Renal cortical epithelial cell (primary cell): ENCODE data around the gene SMIM14. TPM values are rescaled to one million over a fixed set of nuclear protein-coding genes. Genes with fewer than 3 reads are reported as not detected.
"Not testable (repeated sequence)": the region's sequence is repeated elsewhere in the genome, so short reads cannot be mapped to it uniquely, and the experiment has no call there.

Experiments used
- DNase-seq: peaks from one replicate; pipeline ENCODE4 v3.0.0-alpha.2; 2011; ENCODE audit warnings: low read depth
- total RNA-seq: library from RNA; depleted of rRNA; stranded (reverse); fragments of >200 nt; gene quantifications from 2 replicates; pipeline ENCODE4 v1.2.3, GENCODE V29; 2014

The SMIM14 gene
- total RNA-seq, 1 donor from 2014 or later: 89.7 TPM

- DNase-seq: no peak
Observed at GRCh38 chr4:39597695-39598381, 40.8 kb downstream of the SMIM14 start.

- no peak for DNase-seq
Observed at GRCh38 chr4:39596971-39597370, 41.7 kb downstream of the SMIM14 start.

GRCh38 chr4:39591290-39591689 lies 47.4 kb downstream of the SMIM14 start:
- peak; percentile 29 for DNase-seq

GRCh38 chr4:39587881-39588280 lies 50.8 kb downstream of the SMIM14 start:
- peak; percentile 46 for DNase-seq

DNA sequence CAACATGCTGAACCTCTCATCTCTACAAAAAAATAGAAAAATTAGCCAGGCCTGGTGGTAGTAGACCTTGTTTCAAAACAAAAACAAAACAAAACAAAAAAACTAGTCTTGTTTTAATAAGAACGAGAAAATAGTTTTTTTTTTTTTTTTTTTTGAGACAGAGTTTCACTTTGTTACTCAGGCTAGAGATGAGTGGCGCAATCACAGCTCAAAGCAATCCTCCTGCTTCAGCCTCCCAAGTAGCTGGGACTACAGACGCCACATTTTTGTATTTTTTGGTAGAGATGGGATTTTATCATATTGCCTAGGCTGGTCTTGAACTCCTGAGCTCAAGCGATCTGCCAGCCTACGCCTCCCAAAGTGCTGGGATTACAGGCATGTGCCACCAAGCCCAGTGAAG lies 63.7 kb downstream of the SMIM14 start:
- no peak for DNase-seq

- DNase-seq: no peak
Observed at GRCh38 chr4:39571504-39571903, 67.2 kb downstream of the SMIM14 start.

DNA sequence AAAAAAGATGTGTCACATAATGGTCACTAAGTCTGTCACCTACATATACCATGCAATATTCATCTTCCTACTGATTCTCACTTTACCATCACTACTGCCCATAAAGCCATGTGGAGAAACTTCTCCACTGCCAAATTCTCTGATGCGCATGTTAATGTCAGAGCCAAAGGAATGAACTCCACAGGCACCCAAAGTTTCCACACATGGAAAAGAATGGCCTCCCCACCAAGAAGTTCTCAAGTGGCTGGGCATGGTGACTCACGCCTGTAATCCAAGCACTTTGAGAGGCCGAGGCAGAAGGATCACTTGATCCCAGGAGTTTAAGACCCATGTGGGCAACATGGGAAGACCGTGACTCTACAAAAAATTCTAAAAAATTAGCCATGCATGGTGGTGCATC lies 67.6 kb downstream of the SMIM14 start:
- DNase-seq: no peak

DNA sequence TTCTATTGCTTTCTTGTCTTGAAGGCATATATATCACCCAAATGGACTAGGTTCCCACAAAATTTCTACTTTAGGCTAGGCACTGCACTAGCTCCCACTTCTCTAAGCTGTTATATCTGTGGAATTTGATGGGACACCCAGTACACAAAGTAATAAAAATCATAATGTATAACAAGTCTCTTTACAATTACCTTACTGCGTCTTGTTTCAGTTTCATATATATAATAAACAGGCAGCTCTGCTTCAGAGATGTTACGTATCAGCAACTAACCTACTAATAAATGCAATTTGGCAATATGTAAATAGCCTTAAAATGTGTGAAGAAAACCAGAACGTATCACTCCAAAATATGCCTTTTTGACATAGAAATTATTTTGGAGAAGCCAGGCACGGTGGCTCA lies 69.5 kb downstream of the SMIM14 start:
- no peak for DNase-seq

DNA sequence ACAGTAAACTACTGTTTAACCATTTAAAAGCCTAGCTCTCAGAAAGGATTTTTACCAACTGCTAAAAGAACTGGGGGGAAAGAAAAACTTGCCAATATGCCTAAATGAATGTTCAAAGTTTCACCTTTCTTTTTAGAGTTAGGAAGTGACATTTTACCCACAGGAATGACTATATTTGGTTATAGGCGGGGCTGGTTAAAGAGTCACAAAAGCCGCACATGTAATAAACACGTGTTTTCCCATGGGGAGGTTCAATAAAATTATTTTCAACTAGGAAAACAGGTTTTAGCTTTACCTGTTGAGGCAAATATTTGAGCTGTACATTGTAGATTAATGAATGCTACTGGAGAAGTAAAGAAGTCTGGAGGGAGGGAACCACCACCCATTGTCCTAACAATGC lies 69.9 kb downstream of the SMIM14 start:
- DNase-seq: peak; percentile 31

DNA sequence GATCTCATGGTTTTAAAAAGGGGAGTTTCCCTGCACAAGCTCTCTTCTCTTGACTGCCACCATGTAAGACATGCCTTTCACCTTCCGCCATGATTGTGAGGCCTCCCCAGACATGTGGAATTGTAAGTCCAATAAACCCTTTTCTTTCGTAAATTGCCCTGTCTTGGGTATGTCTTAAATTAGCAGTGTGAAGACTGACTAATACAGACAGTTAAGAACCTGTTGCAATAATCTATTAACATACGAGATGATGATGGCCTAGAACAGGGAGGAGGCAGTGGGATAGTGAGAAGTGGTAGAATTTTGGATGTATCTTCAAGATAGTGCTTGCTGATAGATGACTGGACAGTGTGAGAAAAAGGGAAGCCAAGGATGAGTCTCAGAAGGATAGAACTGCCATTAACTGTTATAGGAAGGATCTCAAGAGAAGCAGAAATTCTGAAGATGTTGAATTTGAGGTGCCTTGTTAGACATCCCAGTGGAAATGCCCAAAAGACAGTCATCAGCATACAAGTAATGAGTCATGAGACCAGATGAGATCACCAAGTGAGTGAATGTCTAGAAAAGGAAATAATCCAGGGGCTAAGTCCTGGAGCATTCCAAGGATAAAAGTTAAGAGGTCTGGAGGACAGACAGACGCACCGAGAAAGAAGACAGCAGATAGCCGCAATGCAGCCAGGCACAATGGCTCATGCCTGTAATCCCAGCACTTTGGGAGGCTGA lies 72.6 kb downstream of the SMIM14 start:
- peak; percentile 81 for DNase-seq

DNA sequence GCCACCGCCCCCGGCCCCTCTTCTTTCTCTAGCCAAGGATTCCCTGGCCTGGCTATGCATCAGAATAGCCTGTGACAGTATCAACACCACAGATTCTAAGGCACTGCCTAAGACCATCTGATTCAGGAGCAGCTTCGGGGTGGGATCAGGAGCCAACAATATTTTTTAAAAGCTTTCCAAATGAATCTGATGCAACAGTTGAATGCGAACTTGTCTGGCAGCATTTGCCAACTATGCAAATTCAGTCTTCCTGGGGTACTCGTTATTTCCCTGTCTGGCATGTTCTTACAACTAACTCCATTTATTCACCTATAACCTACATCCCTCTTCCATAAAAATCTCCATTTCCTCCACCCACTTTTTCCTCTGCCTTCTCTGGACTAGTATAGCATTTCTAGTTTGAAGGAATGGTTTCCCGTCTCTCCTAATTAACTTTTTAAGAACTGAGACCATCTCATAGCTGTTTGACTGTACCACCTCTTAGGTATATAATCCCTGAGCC lies 75.3 kb downstream of the SMIM14 start:
- DNase-seq: no peak

DNA sequence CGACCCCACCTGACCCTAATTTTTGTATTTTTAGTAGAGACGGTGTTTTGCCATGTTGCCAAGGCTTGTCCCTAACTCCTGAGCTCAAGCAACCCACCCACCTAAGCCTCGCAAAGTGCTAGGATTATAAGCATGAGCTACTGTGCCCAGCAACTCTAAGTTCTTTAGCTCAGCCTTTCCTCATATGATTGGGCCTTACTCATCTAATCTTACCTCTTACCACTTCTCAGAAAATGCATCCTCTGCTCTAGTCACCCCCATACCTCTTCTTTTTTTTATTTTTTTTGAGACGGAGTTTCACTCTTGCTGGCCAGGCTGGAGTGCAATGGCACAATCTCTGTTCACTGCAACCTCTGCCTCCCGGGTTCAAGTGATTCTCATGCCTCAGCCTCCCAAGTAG lies 75.9 kb downstream of the SMIM14 start:
- no peak for DNase-seq

DNA sequence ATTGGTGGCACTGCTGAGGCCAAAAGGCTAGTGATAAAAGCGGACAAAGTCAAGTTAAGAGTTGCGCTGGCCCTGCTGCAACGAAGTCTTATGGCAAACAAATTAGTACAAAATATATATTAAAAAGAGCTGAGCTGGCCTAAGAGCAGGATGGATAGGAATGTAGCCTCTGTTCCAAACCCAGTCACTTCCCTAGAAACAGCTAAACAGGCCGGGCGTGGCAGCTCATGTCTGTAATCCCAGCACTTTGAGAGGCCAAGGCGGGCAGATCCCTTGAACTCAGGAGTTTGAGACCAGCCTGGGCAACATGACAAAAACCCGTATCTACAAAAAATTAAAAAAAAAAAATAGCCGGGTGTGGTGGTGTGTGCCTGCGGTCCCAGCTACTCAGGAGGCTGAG lies 79.0 kb downstream of the SMIM14 start:
- DNase-seq: no peak

DNA sequence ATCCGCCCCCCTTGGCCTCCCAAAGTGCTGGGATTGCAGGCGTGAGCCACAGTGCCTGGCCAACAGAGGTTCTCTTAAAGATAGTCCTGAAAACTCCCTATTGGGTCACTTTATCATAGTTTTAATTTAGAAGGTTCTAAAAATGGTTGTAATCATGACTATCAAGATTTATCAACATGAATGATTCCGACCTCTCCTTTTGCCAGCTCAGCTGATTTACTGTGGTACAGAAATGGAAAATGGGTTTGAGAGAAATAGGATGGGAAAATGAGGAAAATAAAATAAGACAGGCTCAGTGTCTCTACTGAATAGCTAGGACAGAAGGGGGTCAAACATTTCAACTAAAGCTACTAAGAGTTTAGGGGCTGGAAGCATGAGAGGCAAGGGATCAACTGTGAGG lies 83.2 kb downstream of the SMIM14 start:
- no peak for DNase-seq

DNA sequence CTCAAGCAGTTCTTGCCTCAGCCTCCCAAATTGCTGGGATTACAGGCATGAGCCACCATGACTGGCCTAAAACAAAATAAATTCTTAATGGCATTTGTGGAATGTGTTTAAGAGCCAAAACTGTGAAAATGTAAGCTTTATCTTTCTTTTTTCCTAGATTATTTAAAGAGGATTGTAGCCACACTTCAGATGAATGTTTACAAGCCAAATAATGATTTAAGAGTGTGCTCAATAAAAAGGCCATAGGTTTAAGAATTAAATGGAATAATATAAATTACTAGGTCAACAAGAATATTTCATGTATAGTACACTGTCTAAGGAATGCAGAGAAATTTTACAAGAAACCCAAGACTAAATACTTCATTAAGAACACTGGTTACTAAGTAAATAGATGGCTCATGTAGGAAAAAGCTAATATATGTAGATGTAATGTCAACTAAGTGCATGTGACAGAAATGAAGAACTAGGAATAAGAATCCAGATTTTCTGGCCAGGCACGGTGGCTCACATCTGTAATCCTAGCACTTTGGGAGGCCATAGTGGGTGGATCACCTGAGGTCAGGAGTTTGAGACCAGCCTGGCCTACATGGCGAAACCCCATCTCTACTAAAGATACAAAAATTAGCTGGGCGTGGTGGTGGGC lies 90.1 kb downstream of the SMIM14 start:
- peak; percentile 27 for DNase-seq

DNA sequence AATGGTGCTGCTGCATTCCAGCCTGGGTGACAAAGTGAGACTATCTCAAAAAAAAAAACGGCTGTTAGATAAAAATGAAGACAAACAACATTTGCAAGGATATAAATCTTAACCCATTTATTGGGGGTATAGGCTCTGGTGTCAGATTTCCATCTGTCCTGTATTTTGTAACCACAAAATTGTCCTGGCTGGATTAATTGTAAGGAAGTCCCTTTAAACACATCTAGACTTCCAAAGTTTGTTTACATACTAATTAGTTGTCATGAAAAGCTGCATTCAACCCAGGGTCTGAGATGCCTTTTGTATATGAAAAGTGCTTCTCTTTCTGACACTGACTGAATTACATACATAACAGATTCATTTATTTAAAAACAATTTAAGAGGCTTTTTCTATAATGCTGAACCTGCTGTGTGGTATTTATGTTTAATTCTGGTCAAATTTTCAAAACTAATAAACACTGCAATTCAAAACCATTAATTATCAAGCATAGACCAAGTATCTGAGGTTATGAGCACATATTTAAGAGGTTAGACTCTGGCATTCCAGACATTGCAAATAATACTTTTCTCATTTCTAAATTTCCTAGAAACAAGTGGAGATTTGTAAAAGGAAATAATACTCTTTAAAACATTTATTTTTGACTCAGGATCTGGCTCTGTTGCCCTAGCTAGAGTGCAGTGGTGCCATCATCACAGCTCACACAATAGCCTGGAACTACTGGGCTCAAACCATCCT lies 93.9 kb downstream of the SMIM14 start:
- DNase-seq: no peak

DNA sequence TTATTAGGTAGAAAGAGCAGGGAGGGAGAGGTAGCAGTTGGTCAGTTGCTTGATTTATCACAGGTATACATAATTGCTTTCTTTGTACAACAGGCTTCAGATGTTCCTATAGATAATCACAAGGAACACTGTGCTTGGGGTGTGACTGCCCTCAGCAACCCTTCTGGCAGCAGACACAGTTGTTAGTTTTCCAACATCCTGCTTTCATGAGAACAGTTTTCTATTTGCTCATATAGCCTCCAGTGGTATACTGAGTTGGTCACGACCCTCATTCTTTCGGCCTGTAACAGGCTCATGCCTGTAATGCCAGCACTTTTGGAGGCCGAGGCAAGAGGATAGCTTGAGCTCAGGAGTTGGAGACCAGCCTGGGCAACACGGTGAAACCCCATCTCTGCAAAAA lies 94.6 kb downstream of the SMIM14 start:
- DNase-seq: not testable (repeated sequence)

GRCh38 chr4:39543034-39543433 lies 95.6 kb downstream of the SMIM14 start:
- DNase-seq: no peak

- peak; percentile 80 for DNase-seq
Observed at GRCh38 chr4:39542611-39543012, 96.1 kb downstream of the SMIM14 start.

DNA sequence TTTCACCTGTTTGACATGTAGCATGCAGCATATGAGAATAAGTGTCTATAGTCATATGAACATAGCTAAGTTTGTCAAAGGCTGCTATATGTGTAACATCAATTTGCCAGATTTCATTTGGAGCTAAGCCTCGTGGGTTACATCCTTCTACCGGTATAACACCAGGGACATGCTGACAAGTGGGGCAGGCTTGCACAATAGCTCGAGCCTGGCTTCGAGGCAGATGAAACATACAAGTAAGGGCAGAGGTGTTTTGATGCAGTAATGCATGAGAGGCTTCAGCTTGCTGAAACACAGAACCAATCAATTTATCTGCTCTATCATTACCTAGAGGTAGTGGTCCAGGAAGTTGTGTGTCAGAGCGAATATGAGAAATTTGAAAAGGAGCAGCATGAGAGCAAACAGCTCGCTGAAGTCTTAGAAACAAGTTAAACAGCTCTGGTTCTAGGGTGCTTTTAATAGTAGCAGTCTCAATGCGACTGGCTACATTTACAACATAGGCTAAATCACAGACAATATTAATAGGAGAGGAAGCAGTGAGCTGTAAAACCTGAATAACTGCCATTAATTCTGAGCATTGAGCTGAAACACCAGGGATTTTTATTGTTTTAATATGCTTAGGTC lies 96.6 kb downstream of the SMIM14 start:
- peak; percentile 69 for DNase-seq

- DNase-seq: peak; percentile 65
Observed at GRCh38 chr4:39539089-39539611, 99.5 kb downstream of the SMIM14 start.
